OCI-M2 (cell line): ENCODE measurements around the gene BRINP3.
"Not testable (repeated sequence)": the region's sequence is repeated elsewhere in the genome, so short reads cannot be mapped to it uniquely, and the experiment has no call there.

Experiments
- DNase-seq: peaks from one replicate; lab custom pipeline; 2025; ENCODE audit not compliant: unreplicated experiment; lab: John Stamatoyannopoulos, UW

BRINP3 gene

DNA sequence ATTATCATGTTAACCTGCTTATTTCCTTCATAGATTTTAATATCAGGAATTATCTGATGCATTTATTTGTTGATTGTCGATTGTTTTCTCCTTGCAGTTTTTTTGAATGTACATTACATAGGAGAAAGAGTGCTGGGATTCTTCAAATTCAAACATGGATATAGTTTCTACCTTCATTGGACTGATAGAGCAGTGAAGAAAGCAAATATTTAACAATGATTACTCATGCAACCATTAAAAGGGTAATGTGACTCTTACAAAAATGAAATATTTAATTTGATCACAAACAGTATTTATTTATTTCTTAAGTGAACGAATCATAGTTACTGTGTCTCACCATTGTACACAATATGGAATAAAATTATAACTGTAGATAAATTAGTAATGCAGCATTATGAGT lies 350.9 kb downstream of the BRINP3 start:
- DNase-seq: no peak

DNA sequence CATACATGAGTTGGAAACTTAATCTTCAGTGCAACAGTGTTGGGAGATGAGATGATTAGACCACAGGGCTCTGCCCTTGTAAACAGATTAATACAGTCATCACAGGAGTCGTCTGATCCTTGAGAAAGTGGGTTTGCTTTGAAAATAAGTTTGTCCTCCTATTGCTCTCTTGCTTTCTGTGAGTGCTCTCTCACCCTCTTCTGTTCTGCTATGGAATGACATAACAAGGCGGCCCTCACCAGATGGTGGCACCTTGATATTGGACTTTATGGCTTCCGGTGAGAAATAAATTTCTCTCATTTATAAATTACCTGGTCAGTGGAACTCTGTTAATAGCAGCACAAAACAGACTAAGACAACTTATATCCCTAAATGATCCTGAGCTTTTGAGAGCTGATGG lies 353.6 kb downstream of the BRINP3 start:
- no peak for DNase-seq

DNA sequence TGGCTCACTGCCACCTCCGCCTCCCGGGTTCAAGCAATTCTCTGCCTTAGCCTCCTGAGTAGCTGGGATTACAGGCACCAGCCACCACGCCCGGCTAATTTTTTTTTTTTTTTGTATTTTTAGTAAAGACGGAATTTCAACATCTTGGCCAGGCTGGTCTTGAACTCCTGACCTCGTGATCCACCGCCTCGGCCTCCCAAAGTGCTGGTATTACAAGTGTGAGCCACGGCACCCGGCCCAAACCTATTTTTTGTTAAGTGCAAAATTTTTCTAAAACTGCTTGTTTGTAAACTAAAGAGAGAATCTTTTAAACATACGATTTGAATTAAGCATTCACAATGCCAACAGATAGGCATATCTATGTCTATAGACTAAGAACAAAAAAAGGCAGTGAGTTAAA lies 357.1 kb downstream of the BRINP3 start:
- not testable (repeated sequence) for DNase-seq

DNA sequence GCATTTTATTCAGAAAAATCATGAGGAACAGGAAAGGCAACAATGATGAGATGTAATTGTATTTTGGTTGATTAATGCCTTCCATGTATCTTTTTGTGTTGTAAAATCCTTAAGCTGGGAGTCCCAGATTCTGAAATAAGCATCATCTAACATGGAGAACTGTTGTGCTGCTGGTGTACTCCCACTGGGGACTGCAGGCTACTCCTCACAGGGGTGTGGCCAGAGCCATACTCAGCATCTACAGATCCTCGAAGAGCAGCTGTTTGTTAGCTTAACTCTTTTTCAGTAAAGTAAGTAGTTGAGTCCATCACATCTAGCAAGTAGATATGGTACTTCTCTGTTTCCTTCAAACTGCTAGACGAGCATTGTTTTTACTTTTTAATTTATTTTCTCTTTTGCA lies 358.0 kb downstream of the BRINP3 start:
- DNase-seq: no peak

DNA sequence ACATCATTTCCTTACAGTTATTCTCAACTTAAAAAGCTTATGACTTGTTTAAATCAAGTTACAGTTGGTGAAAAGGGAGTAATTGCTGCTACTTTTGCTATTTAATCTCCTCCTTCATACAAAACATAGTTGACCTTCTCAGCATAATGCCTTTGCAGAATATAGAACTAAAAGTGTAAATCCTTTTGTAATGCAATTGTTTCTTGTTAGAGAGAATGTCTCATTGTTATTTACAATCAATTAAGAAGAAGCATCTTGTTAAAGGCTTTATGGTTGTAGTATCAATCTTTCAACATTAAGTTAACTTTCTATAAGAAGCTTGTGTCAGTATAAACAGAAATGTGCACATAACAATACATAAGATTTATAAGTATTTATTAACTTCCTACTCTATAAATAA lies 360.7 kb downstream of the BRINP3 start:
- DNase-seq: no peak

DNA sequence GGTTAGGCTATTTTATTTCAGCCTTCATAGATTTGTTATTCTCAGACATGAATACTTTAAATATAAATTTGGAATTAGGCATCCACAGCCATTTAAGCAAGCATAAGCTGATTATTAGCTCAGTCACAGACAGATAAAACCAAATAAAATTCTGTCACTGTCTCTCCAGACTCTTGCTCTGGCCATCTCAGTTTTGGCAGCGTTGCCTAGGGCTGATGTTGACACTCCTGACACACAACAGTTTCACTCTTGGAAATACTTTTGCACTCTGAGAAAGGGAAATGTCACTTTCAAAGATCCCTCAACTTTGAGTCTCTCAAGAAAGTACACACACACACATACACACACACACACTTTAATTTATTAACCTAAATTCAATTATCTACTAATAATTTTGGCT lies 372.7 kb downstream of the BRINP3 start:
- DNase-seq: no peak

DNA sequence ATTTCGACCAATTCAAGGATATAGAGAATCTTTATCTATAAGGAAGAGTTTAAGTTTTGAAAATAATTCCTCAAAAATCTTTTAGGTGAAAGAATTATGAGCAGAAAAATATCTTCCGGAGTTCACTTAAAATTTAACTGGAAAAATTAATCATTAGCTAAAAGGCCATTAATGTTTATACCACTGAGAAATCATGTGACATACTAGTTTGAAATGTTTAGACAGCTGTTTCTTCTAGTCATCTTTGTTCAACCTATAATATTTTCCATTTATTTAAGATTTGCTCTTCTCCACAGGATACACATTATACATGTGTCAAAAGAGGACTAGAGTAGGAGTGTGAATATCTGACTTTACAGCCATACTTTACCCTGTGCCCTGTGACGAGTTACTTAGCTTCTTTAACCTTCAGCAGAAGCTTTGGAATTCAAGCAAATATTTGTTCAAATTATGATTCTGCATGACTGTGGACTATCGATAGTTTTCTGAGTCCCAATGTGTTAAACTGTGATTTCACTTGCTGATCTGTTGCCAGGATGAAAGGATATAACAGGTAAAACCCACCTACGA lies 374.8 kb downstream of the BRINP3 start:
- DNase-seq: no peak

DNA sequence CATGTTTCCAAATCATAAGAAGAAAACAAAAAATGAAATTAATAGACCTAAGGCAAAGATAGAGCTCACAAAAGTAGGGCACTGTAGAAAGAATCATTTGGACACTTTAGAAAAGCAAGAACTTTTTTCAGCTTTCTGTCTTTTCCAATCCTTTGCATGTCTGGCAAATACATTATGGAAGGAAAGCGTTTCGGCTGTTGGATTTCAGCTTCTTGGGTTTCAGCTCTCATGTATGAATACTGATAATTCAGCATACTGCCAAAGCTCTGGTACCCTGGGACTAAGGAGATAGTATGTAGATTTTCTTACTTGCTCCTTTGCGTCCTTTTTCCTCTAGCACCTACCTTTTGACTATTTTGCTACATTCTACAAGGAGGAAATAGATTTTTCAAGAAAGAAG lies 375.9 kb downstream of the BRINP3 start:
- no peak for DNase-seq

DNA sequence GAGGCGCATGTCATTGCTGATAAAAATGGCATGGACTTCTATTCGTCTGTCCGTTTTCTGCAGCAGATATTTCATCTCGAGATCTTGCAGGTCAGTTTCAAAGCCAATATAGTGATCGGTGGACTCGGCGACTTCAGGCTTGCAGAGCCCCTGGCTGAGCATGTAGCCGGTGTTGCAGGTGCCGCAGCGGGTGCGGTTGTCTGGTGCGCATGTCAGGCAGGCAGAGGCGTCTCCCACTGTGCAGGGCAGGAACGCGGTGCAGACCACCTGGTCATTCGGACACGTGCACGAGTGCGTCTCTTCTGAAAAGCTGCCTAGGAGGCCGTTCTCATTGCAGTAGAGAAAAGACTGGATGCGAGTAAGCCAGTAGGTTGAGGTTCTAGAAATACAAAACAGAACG lies 378.9 kb downstream of the BRINP3 start:
- no peak for DNase-seq

DNA sequence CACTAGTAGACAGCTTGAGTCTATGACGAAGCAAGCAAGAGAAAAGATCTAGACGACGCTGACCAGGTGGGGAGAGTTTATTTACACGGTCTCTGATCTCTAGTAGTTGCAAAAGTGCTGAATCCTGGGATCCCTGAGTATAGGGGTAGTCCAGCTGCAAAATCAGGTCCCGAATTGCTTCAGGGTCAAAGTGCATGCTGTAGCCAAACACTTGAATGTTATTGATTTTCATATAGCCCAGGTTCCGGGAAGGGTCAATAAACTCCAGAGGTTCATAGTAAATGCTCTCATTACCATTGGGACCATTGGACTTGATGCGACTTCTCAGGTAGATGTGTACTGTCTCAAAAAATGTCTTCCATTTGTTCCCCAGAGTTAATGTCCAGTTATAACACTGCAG lies 379.6 kb downstream of the BRINP3 start:
- DNase-seq: no peak

DNA sequence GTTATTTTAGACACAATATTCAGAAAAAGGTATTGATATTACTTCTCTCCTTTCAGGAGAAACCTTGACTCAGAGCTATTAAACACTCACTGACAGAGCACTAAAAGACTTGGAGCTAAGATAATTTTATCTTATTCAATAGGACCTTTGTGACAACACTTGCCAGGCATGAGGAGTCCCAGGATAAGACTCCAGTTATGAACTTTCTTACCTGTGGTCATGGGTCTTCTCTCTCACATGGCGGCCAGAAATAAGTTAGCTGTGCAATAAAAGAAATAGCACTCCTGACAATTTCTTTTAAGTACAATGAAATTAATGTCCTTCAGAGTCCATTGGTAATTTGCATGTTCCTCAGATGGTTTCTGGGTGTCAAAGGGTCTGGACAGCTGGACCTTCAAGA lies 382.1 kb downstream of the BRINP3 start:
- no peak for DNase-seq

DNA sequence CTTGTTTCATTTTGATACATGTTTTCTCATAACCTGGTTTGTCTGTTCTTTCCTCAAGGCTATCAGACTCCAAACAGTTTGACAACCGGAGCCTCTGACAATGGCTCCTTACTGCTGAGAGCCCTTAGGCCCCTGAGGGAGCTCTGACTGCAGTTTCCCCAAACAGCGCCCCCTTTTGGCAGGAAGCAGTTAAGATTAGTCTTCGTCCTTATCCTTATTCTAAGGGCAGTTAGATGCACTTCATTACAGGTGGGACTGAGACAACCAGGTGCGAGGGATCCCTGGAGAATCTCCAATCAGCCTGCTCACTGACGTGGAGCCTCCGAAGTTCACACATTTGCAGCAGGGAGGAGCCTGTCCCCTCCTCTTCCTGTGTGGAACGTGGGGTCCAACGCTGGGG lies 393.1 kb downstream of the BRINP3 start:
- no peak for DNase-seq

DNA sequence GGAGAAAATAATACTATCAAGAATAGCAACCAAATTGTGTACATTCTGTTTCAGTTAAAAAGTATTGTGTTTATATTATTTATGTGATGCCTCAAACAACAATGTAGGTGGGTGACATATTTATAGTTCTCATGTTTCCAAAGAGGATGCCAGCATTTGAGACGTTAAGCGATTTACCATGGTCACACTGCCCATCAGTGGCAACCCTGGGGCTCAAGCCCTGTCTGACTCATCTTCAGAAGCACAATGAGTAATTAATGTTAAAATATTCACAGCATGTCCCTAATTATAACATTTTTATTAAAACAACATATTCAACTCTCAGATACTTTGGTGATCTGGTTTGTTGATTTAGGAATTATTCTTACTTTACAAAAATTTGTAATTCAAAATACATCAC lies 409.4 kb downstream of the BRINP3 start:
- no peak for DNase-seq

DNA sequence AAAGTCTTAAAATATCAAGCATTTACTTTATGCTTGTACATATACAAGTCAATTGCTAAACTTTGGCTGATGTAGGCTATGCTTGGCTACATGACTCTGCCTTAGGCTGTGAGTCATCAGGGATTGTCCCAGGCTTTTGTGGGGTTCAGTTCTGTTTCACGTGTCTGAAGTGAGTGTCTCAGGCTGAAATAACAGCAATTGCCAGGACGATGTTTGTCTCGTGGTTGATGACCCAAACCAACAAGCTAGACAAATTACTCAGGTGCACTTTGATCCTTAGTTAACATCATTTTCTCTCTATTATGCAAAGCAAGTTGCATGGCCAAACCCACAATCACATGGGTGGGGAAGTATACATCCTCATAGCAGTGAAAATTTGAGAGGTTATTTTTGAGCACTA lies 410.1 kb downstream of the BRINP3 start:
- no peak for DNase-seq

DNA sequence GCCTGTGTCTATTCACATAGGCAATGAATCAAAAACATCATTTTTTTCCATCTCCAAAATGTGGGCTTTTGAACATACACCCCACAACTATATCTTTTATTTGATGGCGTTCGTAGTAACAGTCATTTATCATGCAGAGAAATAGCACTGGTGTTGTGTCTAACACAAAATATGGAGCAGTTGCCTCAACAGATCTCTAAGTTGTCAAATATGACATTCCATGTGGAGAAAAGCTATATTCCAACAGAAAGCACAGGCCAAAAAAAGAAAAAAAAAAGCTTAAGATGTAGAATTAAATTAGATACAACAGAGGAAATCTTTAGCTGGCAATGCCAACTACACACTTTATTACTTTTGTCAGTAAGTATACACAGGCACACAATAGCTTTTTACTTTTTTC lies 411.7 kb downstream of the BRINP3 start:
- DNase-seq: no peak

DNA sequence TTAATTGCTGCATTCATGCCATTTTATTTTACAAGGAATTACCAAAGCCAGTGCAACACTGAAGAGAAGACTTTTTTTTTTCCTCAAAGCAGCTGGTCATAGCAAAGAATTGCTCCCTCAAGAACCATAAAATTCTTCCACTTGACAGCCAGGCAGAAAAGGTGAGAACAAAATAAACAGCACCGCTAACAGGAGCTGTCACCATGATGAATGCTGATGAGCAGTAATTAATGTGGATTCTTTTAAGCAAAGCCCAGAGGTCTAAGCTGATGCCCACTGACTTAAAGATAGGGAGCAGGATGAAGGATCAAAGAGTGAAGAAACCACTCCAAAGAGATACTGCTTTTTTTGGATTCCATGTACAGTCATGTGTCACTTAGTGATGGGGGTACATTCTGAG lies 428.4 kb downstream of the BRINP3 start:
- no peak for DNase-seq
